ENCODE results near the gene CENPF. TPM values are rescaled to one million over a fixed set of nuclear protein-coding genes. Genes with fewer than 3 reads are reported as not detected.

Gene CENPF
- total and polyA plus RNA-seq, 2 experiments from 2014 or later: 123 to 376 TPM

DNA sequence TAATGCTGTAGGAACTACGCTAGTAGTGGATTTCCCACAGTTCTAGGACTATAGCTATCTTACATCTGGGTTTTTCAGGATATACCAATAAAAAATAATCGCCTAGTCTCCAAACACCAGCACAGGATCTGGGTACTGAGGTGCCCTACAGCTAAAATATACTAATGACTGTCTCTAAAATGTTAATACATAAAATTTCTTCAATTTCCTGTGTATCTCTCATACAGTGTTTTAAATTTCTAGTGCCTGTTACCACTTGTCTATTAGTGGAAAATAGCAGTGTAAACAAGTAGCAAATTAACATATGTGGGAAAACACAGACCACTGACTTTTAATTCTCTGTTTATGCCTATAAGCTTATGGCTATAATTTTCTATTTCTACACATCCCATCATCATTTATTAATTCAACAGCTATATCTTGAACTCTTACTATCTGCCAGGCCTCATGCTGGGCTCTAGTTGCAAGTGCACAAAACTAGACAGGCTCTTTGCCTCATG is 35.5 kb upstream of the CENPF start:
- H3K9me2 ChIP-seq (ENCODE audit: insufficient read depth): no peaks in the 10 kb centered on the region; the same call in 1 of the 2 replicates
- H3K4me3 ChIP-seq: no peak overlapping the region
- no peak overlapping the region for H3K4me2 ChIP-seq
- no peak for TF ChIP-seq NANOG (IDR thresholded peaks at IDR 0.05; ENCODE audit: borderline replicate concordance)
- TF ChIP-seq EZH2 (IDR thresholded peaks at IDR 0.05; ENCODE audit: low read depth, unreplicated experiment): no peak
- TF ChIP-seq ZNF331 (CRISPR knock-in tag; IDR thresholded peaks at IDR 0.05; ENCODE audit: low read depth): no peak
- TF ChIP-seq, protein P1, sequence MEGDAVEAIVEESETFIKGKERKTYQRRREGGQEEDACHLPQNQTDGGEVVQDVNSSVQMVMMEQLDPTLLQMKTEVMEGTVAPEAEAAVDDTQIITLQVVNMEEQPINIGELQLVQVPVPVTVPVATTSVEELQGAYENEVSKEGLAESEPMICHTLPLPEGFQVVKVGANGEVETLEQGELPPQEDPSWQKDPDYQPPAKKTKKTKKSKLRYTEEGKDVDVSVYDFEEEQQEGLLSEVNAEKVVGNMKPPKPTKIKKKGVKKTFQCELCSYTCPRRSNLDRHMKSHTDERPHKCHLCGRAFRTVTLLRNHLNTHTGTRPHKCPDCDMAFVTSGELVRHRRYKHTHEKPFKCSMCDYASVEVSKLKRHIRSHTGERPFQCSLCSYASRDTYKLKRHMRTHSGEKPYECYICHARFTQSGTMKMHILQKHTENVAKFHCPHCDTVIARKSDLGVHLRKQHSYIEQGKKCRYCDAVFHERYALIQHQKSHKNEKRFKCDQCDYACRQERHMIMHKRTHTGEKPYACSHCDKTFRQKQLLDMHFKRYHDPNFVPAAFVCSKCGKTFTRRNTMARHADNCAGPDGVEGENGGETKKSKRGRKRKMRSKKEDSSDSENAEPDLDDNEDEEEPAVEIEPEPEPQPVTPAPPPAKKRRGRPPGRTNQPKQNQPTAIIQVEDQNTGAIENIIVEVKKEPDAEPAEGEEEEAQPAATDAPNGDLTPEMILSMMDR (conservative IDR thresholded peaks at IDR 0.05; ENCODE audit: low read depth in 2 of 2): no peak
- no peak for TF ChIP-seq CREB1 (CRISPR knock-in tag; IDR thresholded peaks at IDR 0.05; ENCODE audit: low read depth)
- no peak for TF ChIP-seq EZH2phosphoT487 (IDR thresholded peaks at IDR 0.05; ENCODE audit: unreplicated experiment)
- TF ChIP-seq, protein P2, sequence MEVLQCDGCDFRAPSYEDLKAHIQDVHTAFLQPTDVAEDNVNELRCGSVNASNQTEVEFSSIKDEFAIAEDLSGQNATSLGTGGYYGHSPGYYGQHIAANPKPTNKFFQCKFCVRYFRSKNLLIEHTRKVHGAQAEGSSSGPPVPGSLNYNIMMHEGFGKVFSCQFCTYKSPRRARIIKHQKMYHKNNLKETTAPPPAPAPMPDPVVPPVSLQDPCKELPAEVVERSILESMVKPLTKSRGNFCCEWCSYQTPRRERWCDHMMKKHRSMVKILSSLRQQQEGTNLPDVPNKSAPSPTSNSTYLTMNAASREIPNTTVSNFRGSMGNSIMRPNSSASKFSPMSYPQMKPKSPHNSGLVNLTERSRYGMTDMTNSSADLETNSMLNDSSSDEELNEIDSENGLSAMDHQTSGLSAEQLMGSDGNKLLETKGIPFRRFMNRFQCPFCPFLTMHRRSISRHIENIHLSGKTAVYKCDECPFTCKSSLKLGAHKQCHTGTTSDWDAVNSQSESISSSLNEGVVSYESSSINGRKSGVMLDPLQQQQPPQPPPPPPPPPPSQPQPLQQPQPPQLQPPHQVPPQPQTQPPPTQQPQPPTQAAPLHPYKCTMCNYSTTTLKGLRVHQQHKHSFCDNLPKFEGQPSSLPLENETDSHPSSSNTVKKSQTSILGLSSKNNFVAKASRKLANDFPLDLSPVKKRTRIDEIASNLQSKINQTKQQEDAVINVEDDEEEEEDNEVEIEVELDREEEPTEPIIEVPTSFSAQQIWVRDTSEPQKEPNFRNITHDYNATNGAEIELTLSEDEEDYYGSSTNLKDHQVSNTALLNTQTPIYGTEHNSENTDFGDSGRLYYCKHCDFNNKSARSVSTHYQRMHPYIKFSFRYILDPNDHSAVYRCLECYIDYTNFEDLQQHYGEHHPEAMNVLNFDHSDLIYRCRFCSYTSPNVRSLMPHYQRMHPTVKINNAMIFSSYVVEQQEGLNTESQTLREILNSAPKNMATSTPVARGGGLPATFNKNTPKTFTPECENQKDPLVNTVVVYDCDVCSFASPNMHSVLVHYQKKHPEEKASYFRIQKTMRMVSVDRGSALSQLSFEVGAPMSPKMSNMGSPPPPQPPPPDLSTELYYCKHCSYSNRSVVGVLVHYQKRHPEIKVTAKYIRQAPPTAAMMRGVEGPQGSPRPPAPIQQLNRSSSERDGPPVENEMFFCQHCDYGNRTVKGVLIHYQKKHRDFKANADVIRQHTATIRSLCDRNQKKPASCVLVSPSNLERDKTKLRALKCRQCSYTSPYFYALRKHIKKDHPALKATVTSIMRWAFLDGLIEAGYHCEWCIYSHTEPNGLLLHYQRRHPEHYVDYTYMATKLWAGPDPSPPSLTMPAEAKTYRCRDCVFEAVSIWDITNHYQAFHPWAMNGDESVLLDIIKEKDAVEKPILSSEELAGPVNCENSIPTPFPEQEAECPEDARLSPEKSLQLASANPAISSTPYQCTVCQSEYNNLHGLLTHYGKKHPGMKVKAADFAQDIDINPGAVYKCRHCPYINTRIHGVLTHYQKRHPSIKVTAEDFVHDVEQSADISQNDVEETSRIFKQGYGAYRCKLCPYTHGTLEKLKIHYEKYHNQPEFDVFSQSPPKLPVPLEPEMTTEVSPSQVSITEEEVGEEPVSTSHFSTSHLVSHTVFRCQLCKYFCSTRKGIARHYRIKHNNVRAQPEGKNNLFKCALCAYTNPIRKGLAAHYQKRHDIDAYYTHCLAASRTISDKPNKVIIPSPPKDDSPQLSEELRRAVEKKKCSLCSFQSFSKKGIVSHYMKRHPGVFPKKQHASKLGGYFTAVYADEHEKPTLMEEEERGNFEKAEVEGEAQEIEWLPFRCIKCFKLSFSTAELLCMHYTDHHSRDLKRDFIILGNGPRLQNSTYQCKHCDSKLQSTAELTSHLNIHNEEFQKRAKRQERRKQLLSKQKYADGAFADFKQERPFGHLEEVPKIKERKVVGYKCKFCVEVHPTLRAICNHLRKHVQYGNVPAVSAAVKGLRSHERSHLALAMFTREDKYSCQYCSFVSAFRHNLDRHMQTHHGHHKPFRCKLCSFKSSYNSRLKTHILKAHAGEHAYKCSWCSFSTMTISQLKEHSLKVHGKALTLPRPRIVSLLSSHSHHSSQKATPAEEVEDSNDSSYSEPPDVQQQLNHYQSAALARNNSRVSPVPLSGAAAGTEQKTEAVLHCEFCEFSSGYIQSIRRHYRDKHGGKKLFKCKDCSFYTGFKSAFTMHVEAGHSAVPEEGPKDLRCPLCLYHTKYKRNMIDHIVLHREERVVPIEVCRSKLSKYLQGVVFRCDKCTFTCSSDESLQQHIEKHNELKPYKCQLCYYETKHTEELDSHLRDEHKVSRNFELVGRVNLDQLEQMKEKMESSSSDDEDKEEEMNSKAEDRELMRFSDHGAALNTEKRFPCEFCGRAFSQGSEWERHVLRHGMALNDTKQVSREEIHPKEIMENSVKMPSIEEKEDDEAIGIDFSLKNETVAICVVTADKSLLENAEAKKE (CRISPR knock-in tag; IDR thresholded peaks at IDR 0.05): no peak
- no peak for TF ChIP-seq ETS1 (IDR thresholded peaks at IDR 0.05)
- TF ChIP-seq ZNF114 (CRISPR knock-in tag; IDR thresholded peaks at IDR 0.05): no peak
- TF ChIP-seq STAT1 (IDR thresholded peaks at IDR 0.05; ENCODE audit: unreplicated experiment): no peak
- no peak for TF ChIP-seq REST (IDR thresholded peaks at IDR 0.05; ENCODE audit: unreplicated experiment)
- TF ChIP-seq JUNB (IDR thresholded peaks at IDR 0.05; ENCODE audit: unreplicated experiment): no peak
- TF ChIP-seq POLR2AphosphoS5 (IDR thresholded peaks at IDR 0.05; ENCODE audit: low read depth): no peak
- no peaks in the 10 kb centered on the region for H3F3A ChIP-seq (replicated peaks; ENCODE audit: low read depth)
- H3K36me3 Mint-ChIP-seq (ENCODE audit: low read depth): no peaks in the 10 kb centered on the region
- H4K20me1 ChIP-seq (replicated peaks; ENCODE audit: insufficient read depth): no peaks in the 10 kb centered on the region
- H3K27ac ChIP-seq (ENCODE audit: low read depth): no peak overlapping the region
- no peak overlapping the region for H3K4me3 Mint-ChIP-seq
- DNase-seq (ENCODE audit: low spot score): no peak
- no peaks in the 10 kb centered on the region for H3K36me3 ChIP-seq (ENCODE audit: insufficient read depth)
- H3K79me2 ChIP-seq (replicated peaks; ENCODE audit: insufficient read depth): no peaks in the 10 kb centered on the region
- H2AFZ ChIP-seq: no peak overlapping the region
- peaks cover 2% of the 10 kb centered on the region; the same call in 1 of the 2 replicates for H3K4me1 ChIP-seq (ENCODE audit: insufficient read depth)
- ATAC-seq: no peak
- no peaks in the 10 kb centered on the region for H3K27me3 ChIP-seq (ENCODE audit: insufficient read depth)
- no peak overlapping the region for H3K27ac Mint-ChIP-seq
- no peaks in the 10 kb centered on the region for H3K27me3 Mint-ChIP-seq (ENCODE audit: insufficient read depth, low read depth, poor library complexity)
- no peaks in the 10 kb centered on the region for H3K9me3 Mint-ChIP-seq
- H3K4me1 Mint-ChIP-seq: no peaks in the 10 kb centered on the region

All from GM23338 (cell line).